ENCODE data around the gene SCYGR5. TPM values are rescaled to one million over a fixed set of nuclear protein-coding genes. Genes with fewer than 3 reads are reported as not detected.

SCYGR5 gene
- total RNA-seq, 1 experiment from 2014 or later = not detected

- Histone ChIP-seq H3K27me3 (ENCODE audit: insufficient read depth, low read length) (no peaks in the 10 kb centered on the region), H3K79me2 (ENCODE audit: insufficient read depth, low read length) (no peaks in the 10 kb centered on the region), H3K9me3 (ENCODE audit: control insufficient read depth in 1 of 2, insufficient read depth in 1 of 2, low read depth in 1 of 2, low read length in 2 of 2) (no peaks in the 10 kb centered on the region), H3K4me2 (ENCODE audit: low read length) (no peak overlapping the region), H3K36me3 (ENCODE audit: control insufficient read depth in 1 of 2, insufficient read depth in 2 of 2, low read length in 2 of 2) (no peaks in the 10 kb centered on the region), H3K9ac (ENCODE audit: low read length) (no peak overlapping the region), H3K4me1 (ENCODE audit: control insufficient read depth in 1 of 2, insufficient read depth in 2 of 2, low read length in 2 of 2) (peaks cover 0 to 6% of the 10 kb centered on the region in 2 experiments; a peak in 2 of 4 replicates), H3K9me2 (ENCODE audit: insufficient read depth) (no peaks in the 10 kb centered on the region), H3K27ac (ENCODE audit: low read depth, low read length) (no peak overlapping the region), H3K4me3 (replicated peaks in 1 of 2; ENCODE audit: low read depth in 1 of 2, low read length in 2 of 2) (no peak overlapping the region), H2AFZ (ENCODE audit: low read depth, low read length, poor library complexity, severe bottlenecking) (no peak overlapping the region), H4K20me1 (ENCODE audit: insufficient read depth) (no peaks in the 10 kb centered on the region)
- no TSS peak for BruUV-seq (replicated peaks)
- CTCF ChIA-PET = no interaction called here
- intact Hi-C loops (cut with micrococcal nuclease) = loop anchor here (10.0 kb wide), 1 partner anchor 1001 kb away; no protein-coding TSS in a partner anchor
- no peak for ATAC-seq
- no peak for TF ChIP-seq ZFX (IDR thresholded peaks at IDR 0.05)
- no peak for TF ChIP-seq EZH2phosphoT487 (IDR thresholded peaks at IDR 0.05; ENCODE audit: borderline replicate concordance)
- TF ChIP-seq EZH2 (IDR thresholded peaks at IDR 0.05) = no peak
- TF ChIP-seq MAX (IDR thresholded peaks at IDR 0.05) = no peak
- no peak for TF ChIP-seq ELF1 (IDR thresholded peaks at IDR 0.05; ENCODE audit: borderline replicate concordance, low read depth)
- TF ChIP-seq SRF (IDR thresholded peaks at IDR 0.05; ENCODE audit: low read depth) = no peak
- TF ChIP-seq FOSL1 (IDR thresholded peaks at IDR 0.05; ENCODE audit: low read depth) = no peak
- no peak for TF ChIP-seq ZNF274 (IDR thresholded peaks at IDR 0.05; ENCODE audit: low read depth, low read length)
- POLR2A ChIA-PET = no interaction called here
- RAD21 ChIA-PET (ENCODE audit: low non-redundant PET in 1 of 2, low total read pairs in 2 of 2, uncharacterized antibody in 2 of 2, unreplicated experiment in 2 of 2) = no interaction called here
- no peak for DNase-seq (ENCODE audit: low read depth, low spot score)
These were observed 13.2 kb upstream of the SCYGR5 start for GRCh38 chr2:227653419-227653818.

GRCh38 chr2:227654426-227654825 lies 12.2 kb upstream of the SCYGR5 start:
- intact Hi-C loops (cut with micrococcal nuclease) = loop anchor here (10.0 kb wide), 1 partner anchor 1000 kb away; no protein-coding TSS in a partner anchor
- Histone ChIP-seq H3K27me3 (ENCODE audit: insufficient read depth, low read length) (no peaks in the 10 kb centered on the region), H3K9ac (ENCODE audit: low read length) (no peak overlapping the region), H3K9me3 (ENCODE audit: control insufficient read depth in 1 of 2, insufficient read depth in 1 of 2, low read depth in 1 of 2, low read length in 2 of 2) (no peaks in the 10 kb centered on the region), H3K4me3 (replicated peaks in 1 of 2; ENCODE audit: low read depth in 1 of 2, low read length in 2 of 2) (no peak overlapping the region), H3K36me3 (ENCODE audit: control insufficient read depth in 1 of 2, insufficient read depth in 2 of 2, low read length in 2 of 2) (no peaks in the 10 kb centered on the region), H2AFZ (ENCODE audit: low read depth, low read length, poor library complexity, severe bottlenecking) (no peak overlapping the region), H4K20me1 (ENCODE audit: insufficient read depth) (no peaks in the 10 kb centered on the region), H3K27ac (ENCODE audit: low read depth, low read length) (no peak overlapping the region), H3K9me2 (ENCODE audit: insufficient read depth) (no peaks in the 10 kb centered on the region), H3K79me2 (ENCODE audit: insufficient read depth, low read length) (no peaks in the 10 kb centered on the region), H3K4me2 (ENCODE audit: low read length) (no peak overlapping the region), H3K4me1 (ENCODE audit: control insufficient read depth in 1 of 2, insufficient read depth in 2 of 2, low read length in 2 of 2) (peaks cover 0 to 6% of the 10 kb centered on the region in 2 experiments; a peak in 2 of 4 replicates)
- no TSS peak for BruUV-seq (replicated peaks)
- ChIA-PET CTCF (no interaction called here), POLR2A (no interaction called here), RAD21 (ENCODE audit: low non-redundant PET in 1 of 2, low total read pairs in 2 of 2, uncharacterized antibody in 2 of 2, unreplicated experiment in 2 of 2) (no interaction called here)
- DNase-seq (ENCODE audit: low read depth, low spot score) (no peak), ATAC-seq (no peak)
- TF ChIP-seq ZFX (IDR thresholded peaks at IDR 0.05) (no peak), CTCF (IDR thresholded peaks at IDR 0.05 in 2 of 3, conservative IDR thresholded peaks at IDR 0.05 in 1 of 3; ENCODE audit: borderline replicate concordance in 1 of 3, insufficient read depth in 1 of 3, low read depth in 2 of 3, low read length in 2 of 3) (no peak), SIN3A (IDR thresholded peaks at IDR 0.05; ENCODE audit: low read depth) (no peak), ATF3 (IDR thresholded peaks at IDR 0.05) (no peak), TCF7L2 (IDR thresholded peaks at IDR 0.05; ENCODE audit: borderline replicate concordance, extremely low read depth, insufficient read depth, insufficient read length) (no peak), JUND (IDR thresholded peaks at IDR 0.05) (no peak), ZNF274 (IDR thresholded peaks at IDR 0.05; ENCODE audit: low read depth, low read length) (no peak), REST (IDR thresholded peaks at IDR 0.05; ENCODE audit: low read depth) (no peak), POLR2A (IDR thresholded peaks at IDR 0.05; ENCODE audit: borderline replicate concordance, extremely low read depth, insufficient read depth, insufficient read length) (no peak), SRF (IDR thresholded peaks at IDR 0.05; ENCODE audit: low read depth) (no peak), MAX (IDR thresholded peaks at IDR 0.05) (no peak)

All from HCT116 (cell line).